ENCODE data around the gene SIM2. TPM values are rescaled to one million over a fixed set of nuclear protein-coding genes. Genes with fewer than 3 reads are reported as not detected.

SIM2 gene
- total RNA-seq, 4 donors from 2014 or later = not detected

DNA sequence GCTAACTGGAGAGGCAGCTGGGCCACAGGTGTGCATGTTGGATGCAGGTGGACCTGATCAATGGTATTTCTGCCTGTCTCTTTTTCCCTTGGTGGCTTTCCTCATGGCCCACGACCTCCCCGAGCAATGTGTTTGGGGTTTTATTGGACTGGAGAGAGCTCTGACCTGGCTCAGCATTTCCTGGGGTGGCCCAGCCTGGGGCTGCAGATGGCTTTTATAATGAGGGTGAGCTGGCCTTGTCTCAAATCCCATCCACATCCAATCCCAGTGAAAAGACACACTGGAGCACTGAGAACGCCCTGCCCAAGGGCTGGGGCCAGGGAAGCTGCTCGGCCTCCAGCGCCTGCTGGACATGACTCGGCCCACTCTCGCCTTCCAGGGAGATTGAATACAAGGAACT, 44.1 kb downstream of the SIM2 start:
- H3K27ac ChIP-seq = no peak overlapping the region
- peaks cover 0 to 4% of the 10 kb centered on the region in 2 donors for H3K27me3 ChIP-seq
- no peaks in the 10 kb centered on the region for H3K9me3 ChIP-seq
- TF ChIP-seq, protein P1, sequence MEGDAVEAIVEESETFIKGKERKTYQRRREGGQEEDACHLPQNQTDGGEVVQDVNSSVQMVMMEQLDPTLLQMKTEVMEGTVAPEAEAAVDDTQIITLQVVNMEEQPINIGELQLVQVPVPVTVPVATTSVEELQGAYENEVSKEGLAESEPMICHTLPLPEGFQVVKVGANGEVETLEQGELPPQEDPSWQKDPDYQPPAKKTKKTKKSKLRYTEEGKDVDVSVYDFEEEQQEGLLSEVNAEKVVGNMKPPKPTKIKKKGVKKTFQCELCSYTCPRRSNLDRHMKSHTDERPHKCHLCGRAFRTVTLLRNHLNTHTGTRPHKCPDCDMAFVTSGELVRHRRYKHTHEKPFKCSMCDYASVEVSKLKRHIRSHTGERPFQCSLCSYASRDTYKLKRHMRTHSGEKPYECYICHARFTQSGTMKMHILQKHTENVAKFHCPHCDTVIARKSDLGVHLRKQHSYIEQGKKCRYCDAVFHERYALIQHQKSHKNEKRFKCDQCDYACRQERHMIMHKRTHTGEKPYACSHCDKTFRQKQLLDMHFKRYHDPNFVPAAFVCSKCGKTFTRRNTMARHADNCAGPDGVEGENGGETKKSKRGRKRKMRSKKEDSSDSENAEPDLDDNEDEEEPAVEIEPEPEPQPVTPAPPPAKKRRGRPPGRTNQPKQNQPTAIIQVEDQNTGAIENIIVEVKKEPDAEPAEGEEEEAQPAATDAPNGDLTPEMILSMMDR (IDR thresholded peaks at IDR 0.05) = no peak
- no peak for TF ChIP-seq POLR2A (IDR thresholded peaks at IDR 0.05)
- H3K4me3 ChIP-seq = no peak overlapping the region
- no peak for DNase-seq
- peaks cover 0 to 13% (median 0%) of the 10 kb centered on the region in 4 donors for H3K4me1 ChIP-seq
- H3K36me3 ChIP-seq = no peaks in the 10 kb centered on the region

DNA sequence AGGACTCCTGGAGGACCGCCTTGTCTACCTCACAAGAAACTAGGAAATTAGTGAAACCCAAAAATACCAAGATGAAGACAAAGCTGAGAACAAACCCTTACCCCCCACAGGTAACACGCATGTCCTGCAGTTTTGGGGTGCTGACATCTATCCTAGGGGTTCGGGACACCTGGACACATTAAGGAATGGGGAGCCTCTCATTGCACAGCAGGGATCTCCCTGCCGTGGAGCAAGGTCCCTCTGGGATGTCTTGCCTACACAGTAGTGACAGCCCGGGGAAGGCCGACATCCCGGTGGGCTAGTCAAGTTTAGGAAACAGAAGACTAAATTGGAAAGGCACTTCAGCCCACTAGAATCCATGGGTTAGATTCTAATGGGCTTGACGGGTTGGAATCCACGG, 44.5 kb downstream of the SIM2 start:
- Histone ChIP-seq H3K27me3 (peaks cover 0 to 7% of the 10 kb centered on the region in 2 donors), H3K9me3 (no peaks in the 10 kb centered on the region), H3K4me1 (peaks cover 0 to 16% (median 0%) of the 10 kb centered on the region in 4 donors), H3K4me3 (no peak overlapping the region), H3K27ac (no peak overlapping the region), H3K36me3 (no peaks in the 10 kb centered on the region)
- TF ChIP-seq, protein P1 (IDR thresholded peaks at IDR 0.05) = no peak
- no peak for TF ChIP-seq POLR2A (IDR thresholded peaks at IDR 0.05)
- DNase-seq = no peak

DNA sequence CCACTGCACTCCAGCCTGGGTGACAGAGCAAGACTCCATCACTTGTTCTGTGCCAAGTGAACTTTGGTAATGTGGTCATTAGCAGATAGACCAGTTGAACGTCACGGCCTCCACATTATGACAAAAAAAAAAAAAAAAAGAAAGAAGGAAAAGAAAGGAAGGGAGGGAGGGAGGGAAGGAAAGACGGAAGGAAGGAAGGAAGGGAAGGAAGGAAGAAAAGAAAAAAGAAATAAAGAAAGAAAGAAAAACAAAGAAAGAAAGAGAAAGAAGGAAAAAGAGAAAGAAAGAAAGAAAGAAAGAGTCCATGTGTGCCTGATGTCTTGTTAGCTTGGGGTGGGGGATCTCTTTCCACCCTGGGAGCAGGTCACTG, 45.3 kb downstream of the SIM2 start:
- DNase-seq = no peak
- Histone ChIP-seq H3K9me3 (no peaks in the 10 kb centered on the region), H3K4me1 (peaks cover 0 to 16% (median 0%) of the 10 kb centered on the region in 4 donors), H3K27ac (no peak overlapping the region), H3K36me3 (no peaks in the 10 kb centered on the region), H3K27me3 (peaks cover 0 to 7% of the 10 kb centered on the region in 2 donors), H3K4me3 (no peak overlapping the region)
- TF ChIP-seq, protein P1 (IDR thresholded peaks at IDR 0.05) = no peak
- TF ChIP-seq POLR2A (IDR thresholded peaks at IDR 0.05) = no peak

DNA sequence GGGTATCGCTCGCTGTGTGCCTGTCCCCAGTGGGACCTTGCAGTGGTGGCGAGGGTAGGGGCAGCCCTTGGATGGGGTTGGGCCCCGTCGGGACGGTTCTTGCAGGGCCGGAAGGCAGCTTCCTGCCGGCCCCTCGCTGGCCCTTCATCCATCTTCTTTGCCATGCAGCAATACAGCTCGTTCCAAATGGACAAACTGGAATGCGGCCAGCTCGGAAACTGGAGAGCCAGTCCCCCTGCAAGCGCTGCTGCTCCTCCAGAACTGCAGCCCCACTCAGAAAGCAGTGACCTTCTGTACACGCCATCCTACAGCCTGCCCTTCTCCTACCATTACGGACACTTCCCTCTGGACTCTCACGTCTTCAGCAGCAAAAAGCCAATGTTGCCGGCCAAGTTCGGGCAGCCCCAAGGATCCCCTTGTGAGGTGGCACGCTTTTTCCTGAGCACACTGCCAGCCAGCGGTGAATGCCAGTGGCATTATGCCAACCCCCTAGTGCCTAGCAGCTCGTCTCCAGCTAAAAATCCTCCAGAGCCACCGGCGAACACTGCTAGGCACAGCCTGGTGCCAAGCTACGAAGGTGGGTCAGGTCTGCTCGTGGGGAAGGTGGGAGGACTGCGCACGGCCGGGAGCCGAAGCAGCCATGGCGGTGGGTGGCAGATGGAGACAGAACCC, 45.8 kb downstream of the SIM2 start:
- no peak for DNase-seq
- TF ChIP-seq, protein P1 (IDR thresholded peaks at IDR 0.05) = no peak
- TF ChIP-seq POLR2A (IDR thresholded peaks at IDR 0.05) = no peak
- no peak overlapping the region for H3K4me3 ChIP-seq

DNA sequence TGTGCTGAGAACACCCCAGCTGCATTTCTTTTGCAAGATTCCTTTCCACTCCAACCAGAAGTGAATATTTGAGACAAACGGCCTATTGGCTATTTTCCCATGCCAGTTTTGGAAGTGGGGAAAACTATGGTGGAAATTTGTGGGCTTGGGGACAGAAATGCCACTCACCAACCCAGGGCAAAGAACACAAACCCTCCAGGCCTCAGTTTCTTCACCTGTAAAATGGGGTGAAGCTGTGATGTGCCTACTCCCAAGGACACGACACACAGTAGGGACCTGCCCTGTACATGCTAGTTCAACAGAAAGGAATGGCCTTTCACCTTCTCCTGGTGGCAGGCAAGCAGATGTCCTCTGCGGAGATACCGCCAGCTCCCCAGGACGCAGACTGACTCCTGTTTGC, 46.5 kb downstream of the SIM2 start:
- Histone ChIP-seq H3K36me3 (no peaks in the 10 kb centered on the region), H3K4me3 (no peak overlapping the region), H3K27me3 (peaks cover 0 to 7% of the 10 kb centered on the region in 2 donors), H3K4me1 (peaks cover 0 to 16% (median 0%) of the 10 kb centered on the region in 4 donors), H3K9me3 (no peaks in the 10 kb centered on the region), H3K27ac (no peak overlapping the region)
- DNase-seq = no peak
- TF ChIP-seq POLR2A (IDR thresholded peaks at IDR 0.05) = no peak
- TF ChIP-seq, protein P1 (IDR thresholded peaks at IDR 0.05) = no peak

More for the DNA sequence above, 45.8 kb downstream of the SIM2 start:
- H3K36me3 ChIP-seq = no peaks in the 10 kb centered on the region
- peaks cover 0 to 16% (median 0%) of the 10 kb centered on the region in 4 donors for H3K4me1 ChIP-seq
- H3K27me3 ChIP-seq = peaks cover 0 to 7% of the 10 kb centered on the region in 2 donors
- H3K9me3 ChIP-seq = no peaks in the 10 kb centered on the region
- H3K27ac ChIP-seq = no peak overlapping the region
